Muscle of back (tissue), 11 donors: Measurements from ENCODE around the gene CD58. TPM values are rescaled to one million over a fixed set of nuclear protein-coding genes. Genes with fewer than 3 reads are reported as not detected.
A peak's percentile ranks its signal among the peaks of the same experiment; 100 is the strongest.

Experiments used
- DNase-seq, 3 donors: peaks; one replicate each; pipeline versions ENCODE4 v3.0.0 to v3.0.0-alpha.2; 2013
- polyA plus RNA-seq, 10 donors: library from polyadenylated mRNA; unstranded; fragments of 120-200 nt; gene quantifications; one replicate each; pipeline ENCODE4 v1.2.1, GENCODE V29; 2013; ENCODE audit not compliant: insufficient read length in 10 of 10

The CD58 gene
- polyA plus RNA-seq, 10 donors, result 9.7 to 17.6 (median 13.0) TPM

DNA sequence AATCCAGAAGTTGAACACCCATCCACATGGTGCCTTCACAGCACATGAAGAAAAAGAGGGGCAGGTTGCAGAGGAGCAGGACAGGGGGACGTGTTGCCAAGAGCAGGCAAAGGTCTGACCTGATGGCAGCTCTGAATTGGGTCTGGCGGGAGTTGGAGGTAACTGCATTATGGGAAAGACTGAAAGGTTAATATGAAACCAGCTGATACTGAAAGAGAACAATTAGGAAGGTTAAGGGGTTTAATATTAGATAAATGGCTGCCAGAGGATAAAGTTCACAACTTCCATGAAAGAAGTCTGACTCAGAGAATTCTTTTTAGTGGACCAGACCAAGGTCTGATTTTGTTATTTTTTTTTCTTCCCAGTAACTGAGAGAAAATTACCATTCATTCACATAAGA is 76.1 kb downstream of the CD58 start:
- DNase-seq, result no peak

DNA sequence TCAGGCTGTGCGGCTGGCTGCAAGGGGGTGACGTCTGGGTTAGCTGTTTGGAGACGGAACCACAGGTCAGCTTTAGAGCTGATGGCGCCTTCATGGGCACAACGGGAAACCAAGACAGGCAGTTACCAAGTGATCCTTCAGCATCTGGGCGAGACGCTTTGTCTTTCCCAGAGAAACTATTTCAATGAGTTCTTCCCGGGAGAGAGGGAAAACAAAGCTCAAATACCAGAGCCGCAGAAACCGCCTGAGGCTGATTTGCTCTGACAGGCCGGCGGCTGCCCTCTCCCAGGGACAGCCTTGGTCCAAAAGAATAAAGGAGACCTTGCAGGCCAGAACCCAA is 76.5 kb downstream of the CD58 start:
- no peak for DNase-seq

DNA sequence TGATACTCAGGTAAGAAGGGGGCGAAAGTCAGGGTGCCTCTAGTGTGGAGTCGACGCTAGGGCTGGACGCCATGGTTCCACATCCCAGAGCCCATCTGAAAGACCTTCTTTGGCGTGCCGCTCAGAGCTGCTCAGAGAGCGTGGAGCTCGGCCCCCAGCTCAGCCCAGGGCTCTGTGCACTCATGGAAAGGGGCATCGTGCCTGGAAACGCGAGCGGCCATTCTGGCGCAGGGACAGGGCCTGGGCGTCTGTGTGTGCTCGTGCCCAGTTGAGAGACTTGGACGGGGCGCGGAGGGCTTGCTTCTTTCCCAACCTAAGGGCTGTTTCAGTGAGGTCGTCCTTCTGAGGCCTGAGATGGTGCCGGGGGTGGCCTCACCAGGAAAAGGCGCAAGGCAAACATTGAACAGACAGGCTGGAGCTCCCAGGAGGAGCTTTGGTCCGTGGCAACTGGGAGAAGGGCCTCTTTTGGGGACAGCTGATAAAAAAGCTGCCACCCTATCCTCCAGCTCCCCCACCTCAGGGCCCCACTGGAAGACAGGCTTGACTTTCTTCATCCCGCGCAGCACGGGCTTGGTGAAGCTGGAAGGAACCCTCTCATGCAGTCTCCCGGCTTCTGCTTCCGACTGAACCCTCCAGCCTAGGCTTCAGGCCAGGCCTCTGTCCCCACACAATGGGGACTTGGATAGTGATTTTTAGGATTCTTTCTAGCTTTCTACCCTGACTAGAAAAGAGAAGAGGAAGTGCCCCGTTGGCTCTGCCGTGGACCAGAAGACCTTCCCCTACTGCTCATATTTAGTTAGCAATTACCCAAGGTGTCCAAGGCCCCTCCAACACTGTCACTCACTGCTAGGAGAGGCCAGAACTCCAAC is 77.1 kb downstream of the CD58 start:
- no peak for DNase-seq

DNA sequence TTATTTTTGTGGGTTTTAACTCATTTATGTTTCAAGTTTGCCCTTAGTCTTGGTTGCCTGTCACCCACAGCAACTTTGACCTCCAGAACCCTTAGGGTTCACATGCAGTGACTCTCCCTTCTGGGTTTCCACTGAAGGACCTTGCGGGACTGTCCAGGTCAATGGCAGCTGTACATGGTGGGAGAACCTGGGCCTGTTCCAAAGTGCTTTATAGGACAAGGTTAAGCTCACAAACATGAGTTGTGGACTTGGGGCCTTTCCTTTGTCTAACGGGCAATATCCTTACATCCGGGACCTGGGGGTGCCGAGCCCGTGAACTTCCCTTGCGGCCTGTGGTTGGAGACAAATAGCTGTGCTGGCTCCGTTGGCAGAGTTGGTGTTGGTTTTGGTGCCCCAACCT is 77.8 kb downstream of the CD58 start:
- no peak for DNase-seq

DNA sequence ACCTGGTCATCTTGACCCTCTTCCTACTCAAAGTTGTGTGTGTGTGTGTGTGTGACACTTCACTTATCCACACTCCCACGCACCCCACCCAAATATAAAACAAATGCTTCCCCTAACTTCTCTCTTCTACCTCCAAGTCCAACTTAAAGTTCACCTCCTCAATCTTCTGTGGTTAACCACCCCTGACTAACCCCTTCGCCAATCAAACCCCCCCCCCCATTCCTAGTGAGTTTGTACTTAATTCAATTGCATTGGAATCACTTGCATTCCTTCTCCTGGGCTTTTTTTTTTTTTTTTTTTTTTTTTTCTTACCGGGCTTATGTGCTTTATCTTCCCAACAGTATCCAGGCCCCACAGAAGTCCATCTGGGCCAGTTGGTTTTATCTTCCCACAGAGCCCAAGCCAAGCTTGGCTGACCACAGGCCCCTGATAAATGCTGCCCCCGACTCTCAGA is 78.4 kb downstream of the CD58 start:
- no peak for DNase-seq

DNA sequence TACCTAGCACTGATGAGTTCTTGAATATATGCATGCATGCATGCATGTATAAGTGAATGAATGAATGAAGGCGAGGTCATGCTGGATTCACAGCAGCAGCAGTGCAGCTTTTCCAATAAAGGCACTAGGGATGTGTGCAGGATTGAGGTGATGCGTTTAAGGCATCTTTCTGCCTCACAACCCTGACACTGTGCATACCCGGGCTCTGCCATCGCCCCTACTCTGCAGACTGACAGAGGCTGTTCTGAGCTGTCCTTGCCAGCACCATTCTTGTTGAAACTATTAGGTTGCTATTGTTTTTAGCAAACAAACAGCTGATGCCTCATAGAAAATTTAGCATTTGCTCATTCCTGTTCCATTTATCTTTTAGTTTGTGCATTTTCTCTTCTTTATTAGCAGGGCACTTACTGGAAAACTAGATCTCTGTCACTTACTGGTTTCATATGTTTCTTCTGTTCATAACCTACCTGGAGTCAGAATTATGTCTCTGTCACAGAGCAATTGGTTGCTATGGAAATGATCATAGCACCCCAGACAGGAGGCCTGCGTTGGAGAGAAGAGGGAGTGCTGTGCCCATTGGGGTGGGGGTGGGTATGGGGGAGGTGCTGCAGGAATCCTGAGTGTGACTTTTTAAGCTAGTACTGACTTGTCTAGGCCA is 79.0 kb downstream of the CD58 start:
- no peak for DNase-seq

DNA sequence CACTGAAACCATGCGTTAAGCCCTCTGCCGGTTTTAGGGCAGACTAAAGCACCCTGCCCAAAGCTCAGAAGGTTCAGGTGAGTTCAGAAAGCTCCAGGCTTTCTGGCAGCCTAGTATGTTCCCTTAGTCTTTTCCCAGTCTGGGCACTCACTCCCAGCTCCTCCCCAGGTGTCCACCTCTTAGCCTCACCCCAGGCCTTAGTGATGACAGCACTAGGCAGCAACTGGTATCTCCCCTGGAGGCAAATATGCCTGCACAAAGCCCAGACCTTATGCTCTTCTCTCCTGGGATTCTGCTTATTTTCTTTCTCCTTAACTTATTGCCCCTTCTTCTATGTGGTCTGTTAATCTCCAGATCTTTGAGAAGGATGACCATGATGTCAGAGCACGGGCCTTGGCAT is 80.2 kb downstream of the CD58 start:
- no peak for DNase-seq

DNA sequence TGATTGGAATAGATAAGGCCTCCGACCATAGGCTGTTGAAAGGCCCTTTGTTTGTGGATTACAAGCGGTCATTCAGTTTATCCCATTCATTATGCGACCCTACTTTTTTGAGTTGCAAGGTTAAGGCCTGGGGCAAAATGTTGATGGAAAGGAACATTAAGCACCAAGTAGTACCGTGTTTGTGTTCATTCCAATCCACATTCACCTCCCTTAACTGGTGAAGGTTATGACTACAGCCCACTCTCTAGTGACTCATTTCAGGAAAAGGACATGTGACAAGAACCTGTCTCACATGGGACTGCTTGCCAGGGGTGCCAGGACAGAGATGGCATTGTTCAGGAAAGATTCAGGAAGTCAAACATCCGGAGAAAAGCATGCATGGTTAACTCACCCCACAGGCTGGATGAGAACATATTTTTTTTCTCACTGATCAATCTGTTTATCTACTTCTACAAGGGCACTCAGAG is 81.6 kb downstream of the CD58 start:
- no peak for DNase-seq

DNA sequence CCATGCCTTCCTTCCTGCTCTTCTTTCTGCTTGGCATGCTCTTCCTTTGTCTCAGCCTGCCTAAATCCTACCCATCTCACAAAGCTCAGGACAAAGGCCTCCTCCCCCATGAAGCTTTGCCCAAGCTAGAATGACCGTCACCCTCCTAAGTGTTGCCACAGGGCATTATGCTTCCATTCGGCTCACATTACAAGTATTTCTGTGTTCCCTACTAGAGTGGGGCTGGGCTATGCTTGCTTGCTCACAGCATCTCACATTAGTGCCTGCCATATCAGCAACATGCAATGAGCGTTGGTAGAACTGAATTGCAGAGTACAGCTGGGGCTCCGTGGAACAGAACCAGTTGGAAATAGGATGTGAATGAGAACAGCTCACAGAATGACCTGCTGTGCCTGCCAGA is 82.8 kb downstream of the CD58 start:
- no peak for DNase-seq

DNA sequence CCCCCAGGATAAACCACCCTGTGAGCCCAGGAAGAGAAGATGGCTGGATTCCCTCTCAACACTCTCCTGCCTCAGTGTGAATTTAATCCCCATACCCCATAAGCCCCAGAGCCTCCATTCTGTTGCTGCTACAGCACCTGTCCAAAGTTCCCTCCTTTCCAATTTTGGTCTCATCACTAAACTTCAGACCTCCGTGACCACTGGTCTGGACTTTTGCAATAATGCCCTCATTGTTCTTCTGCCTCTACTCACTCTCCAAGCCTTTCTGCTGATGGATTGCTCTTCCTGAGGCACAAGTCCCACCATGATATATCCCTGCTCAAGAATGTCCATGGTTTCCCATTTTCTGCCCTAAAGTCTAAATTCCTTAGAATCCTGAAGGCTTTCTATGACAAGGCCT is 83.2 kb downstream of the CD58 start:
- no peak for DNase-seq

DNA sequence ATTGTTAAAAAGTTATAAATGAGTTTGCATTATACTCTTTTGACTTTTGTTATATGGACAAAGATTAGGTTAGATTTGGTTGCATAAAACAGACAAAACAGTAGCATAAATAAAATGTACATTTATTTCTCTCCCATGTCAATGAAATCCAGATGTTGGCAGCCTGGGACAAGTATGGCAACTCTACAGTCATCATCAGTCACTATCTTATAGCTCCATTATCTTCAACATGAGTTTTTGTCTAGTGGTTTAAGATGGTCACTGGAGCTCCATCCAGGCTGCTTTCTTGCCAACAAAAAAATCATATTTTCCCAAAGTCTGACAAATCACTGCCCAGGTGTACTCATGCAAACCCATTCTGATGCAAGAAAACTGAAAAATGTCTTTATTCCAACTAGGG is 83.8 kb downstream of the CD58 start:
- DNase-seq, result no peak

DNA sequence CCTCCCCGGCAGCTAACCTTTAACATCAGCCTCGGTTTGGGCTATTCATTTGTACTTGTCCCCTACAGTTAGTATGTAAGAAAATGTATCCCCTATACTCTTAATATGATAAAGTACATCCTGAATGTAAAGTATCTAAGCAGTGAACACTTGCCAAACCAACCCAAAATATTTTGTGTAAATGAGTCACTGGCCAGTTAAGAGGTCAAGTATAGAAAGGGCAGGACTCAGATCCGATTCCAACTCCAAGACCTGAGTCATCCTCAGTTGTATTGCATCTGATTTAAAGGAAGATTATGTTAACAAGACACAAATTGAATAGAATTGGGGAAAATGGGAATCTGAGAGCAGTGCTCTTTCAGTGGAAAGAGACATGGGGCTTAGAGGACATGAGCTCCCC is 84.4 kb downstream of the CD58 start:
- no peak for DNase-seq

DNA sequence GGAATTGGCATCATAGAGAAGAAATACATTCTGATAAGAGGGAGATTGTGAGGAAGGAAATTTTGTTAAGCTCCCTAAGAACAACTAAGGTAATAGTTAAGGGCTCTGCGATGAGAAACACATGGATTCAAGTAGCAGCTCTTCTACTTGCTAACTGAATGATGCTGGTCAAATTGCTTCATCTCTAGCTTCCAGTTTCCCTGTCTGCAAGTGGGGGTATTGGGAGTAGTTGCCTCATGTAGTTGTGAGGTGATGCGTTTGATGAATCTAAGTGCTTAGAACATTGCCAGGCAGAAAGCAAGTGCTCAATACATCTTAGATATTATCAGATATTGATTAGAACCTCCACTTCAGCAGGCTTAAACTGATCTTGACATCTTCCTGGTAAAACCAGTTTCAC is 84.8 kb downstream of the CD58 start:
- DNase-seq, result no peak

DNA sequence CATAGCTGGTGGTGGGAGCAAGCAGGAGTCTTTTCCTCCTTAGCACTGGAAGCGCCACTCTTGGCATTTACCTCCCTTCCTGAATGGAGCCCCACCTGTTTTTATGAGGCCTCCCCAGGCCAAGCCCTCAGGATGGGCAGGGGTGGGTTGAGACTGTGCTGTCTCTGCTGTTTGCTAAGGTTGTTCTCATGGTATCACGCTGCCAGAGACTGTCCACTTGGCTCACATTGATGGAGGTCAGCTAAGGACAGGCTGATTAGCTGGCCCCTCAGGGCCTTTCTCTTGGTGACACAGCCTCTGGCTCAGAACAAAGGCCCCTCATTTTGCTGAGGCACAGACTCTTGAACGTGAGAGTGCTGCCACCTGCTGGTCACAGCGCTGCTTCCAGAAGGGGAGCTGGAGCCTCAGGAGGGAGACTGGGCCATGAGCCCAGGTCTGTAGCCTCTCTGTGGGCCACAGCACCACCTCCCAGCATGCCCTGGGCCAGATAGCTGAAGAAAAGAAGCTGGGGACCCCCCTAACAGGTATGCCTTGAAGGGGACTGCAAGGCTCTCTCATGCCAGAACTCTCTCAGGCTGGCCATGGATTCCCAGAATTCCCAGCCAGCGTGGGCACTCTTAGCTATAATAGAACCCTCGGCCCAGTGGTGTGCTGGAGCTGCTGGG is 85.6 kb downstream of the CD58 start:
- peak; percentile 72 to 87 (median 83) for DNase-seq

DNA sequence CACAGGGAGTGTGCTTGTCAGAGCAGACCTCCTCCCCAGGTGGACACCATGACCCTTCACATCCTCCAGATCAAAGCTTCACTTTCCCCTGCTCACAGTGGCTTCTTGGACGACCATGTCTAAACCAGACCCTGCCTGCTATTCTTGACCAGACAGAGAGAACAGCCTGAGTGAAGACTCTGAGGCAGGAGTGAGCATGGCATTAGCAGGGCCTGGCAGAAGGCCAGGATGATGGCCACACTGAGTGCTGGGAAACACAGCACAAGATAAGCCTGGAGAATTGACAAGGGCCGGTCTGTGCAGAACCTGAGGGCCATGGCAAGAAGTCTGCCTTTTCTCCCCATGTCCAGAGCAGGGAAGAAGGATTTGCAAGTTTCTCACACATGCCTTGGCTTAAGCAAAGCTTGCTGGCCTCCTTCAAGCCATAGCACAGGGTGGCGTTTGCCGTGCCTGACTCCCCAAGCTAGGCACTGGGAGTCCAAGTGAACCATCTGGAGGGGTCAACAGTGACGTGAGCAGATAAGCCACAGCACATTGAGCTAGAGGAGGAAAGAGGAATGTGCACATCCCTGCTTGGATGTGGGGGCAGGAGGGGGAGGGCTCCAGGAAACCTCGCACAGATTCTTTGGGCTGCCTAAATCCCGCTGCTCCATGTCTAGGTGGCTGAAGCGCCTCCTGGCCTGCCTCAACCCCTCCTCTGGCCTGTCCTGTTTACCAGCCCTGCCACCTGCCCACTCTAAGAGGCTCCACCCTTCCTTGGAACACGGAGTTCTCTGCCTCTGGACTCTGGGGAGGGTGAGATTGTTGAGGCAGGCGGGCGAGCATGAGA is 87.1 kb downstream of the CD58 start:
- no peak for DNase-seq

DNA sequence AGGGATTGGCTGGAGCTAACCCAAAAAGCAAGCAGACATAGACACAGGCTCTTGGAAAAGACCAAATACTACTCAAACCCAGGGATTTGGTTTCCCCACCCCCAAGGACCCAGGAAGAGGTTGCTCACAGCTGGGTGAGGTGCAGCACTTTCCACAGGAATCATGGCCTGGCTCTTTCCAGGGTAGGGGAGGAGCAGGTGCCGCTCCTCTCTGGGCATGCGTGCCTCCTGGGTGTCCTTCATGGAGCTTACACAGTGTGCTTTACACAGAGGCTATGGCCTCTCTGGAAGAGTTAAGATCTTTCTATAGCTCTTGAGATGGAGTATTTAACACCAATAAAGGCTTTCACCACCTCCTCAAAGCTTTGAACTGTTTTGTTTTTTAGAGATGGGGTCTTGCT is 88.3 kb downstream of the CD58 start:
- DNase-seq, result no peak

DNA sequence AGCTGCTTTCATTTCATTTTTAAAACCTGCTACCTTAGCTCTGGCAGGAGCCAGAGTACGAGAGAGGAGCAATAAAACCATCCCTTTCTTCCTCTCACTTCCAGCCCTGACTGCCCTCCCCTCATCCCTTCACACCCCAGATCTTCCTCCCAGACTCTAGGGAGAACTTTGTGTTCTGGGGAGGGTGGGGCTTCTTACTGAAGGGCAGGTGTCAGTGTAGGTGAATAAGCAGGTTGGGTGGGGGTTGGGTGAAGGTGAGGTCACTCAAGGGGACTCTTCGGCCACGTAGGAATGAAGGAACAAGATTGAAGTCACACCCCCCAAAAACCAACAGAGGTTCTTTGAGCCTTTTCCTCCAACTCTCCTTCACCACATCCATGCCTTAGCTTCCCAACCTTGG is 88.9 kb downstream of the CD58 start:
- DNase-seq, result no peak

DNA sequence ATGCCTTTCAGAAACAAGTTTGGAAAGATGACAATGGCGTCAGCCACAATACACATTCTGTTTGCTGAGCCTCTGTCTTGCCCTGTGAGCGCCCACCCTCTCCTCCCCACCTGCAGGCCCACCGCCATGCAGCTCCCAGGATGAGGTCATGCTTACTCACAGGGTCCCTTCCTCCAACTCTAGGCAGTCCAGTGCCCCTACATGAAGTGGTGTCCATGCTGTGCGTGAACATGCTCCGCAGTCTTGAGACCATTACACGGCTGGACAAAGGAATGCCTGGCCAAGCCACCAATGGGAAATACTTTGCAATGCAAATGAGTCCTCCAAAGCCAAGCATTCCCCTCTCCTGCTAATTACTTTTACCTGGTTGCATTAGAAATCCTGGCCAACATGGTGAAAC is 92.2 kb downstream of the CD58 start:
- DNase-seq, result no peak

DNA sequence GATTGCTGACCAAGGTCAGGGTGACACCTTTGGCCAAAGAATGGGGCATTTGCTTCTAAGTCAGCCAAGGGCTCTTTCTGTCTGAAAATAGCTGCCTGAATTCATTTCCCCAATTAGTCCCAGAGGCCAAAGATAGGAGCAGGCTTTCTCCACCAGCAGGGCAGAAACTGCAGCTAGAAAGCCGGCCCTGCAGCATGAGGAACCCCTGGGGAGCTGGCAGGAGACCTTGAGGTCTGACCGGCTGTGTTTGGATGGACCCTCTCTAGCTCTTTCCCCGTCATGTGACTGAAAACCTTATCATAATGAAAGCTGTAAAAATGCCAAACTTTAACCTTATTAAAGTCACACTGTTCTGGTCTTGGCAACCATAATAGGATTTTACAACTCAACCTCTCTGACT is 93.4 kb downstream of the CD58 start:
- no peak for DNase-seq

DNA sequence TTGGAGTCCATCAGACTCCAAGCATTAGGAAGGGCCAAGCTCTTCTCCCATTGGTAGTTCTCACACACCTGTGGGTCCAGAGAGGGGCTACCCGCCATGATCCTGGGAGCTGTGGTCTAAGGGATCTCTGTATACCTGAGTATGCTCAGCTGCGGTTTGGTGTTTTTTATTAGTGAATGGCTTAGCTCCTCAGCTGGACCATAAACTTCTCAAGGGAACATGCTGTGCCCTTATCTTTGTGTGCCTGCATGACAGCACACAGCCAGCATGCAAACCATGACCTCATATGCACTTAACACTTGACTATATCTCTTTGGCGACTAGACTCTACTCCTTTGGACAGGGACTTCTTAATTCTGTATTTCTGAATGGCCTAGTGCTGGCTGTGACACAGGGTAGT is 94.5 kb downstream of the CD58 start:
- no peak for DNase-seq

DNA sequence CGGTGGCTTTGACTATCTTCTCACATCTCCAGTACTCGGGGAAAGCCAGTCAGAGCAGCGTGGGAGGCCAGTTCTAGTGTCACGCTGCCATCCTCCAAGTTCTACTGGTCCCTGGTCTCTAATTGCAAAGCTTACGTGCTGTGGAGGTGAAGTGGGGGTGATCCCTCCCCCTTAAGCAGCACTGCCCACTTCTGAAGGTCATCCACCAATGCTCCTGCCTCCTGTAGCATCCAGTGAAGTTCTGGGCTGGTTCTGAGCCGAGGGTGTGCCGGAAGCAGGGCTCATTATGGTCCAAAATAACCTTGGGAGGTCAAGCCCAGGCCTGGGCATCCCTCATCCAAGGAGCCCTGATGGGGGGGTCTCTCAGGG is 95.0 kb downstream of the CD58 start:
- DNase-seq, result no peak
